K562 (cell line): ENCODE data around the gene COQ4. TPM values are rescaled to one million over a fixed set of nuclear protein-coding genes. Genes with fewer than 3 reads are reported as not detected.

Source experiments
- DNMT1 ChIP-seq: fragments of 450-650 bp; IDR thresholded peaks from 2 replicates; pipeline ENCODE4 v1.6.1; 2016; ENCODE audit warnings: antibody characterized with exemption, mild to moderate bottlenecking
- MCM2 ChIP-seq: fragments of 450-650 bp; IDR thresholded peaks from 2 replicates; pipeline ENCODE4 v1.6.1; 2017; ENCODE audit warnings: low read depth, mild to moderate bottlenecking
- POLR2AphosphoS2 ChIP-seq: IDR thresholded peaks from 2 replicates; pipeline ENCODE4 v1.6.1; 2012; ENCODE audit warnings: low read length, improper control_type of control experiment
- SETDB1 ChIP-seq: IDR thresholded peaks from one replicate; pipeline ENCODE4 v1.6.1; 2012; ENCODE audit warnings: low read length, control low read depth, inconsistent platforms
- SMAD2 ChIP-seq: fragments of 150-350 bp; IDR thresholded peaks from 2 replicates; pipeline ENCODE4 v1.6.1; 2014; ENCODE audit warnings: low read depth, mild to moderate bottlenecking, low read length
- ZNF133 ChIP-seq: fragments of 250-450 bp; sonication (Bioruptor Pico); IDR thresholded peaks from 2 replicates; pipeline ENCODE4 v1.4.0; 2020; ENCODE audit warnings: mild to moderate bottlenecking
- ZNF174 ChIP-seq: fragments of 250-450 bp; sonication (Bioruptor Pico); IDR thresholded peaks from 2 replicates; pipeline ENCODE4 v1.4.0; 2020; ENCODE audit warnings: mild to moderate bottlenecking
- ZNF445 ChIP-seq: fragments of 250-450 bp; sonication (Bioruptor Pico); IDR thresholded peaks from 2 replicates; pipeline ENCODE4 v1.4.0; 2020; ENCODE audit warnings: low read depth, mild to moderate bottlenecking, moderate library complexity
- polyA plus RNA-seq, 8 experiments: library from polyadenylated mRNA; depleted of rRNA in 4 of 8; stranded (reverse) in 5 of 8; unstranded in 3 of 8; fragments of >200 nt; fragmentation: Nextera tagmentation in 2 of 8; fragmentation: Illumina TruSeq in 1 of 8; extraction: Ambion mirVana in 2 of 8; extraction: Trizol in 1 of 8; gene quantifications; 2 replicates each; pipeline versions ENCODE4 v1.2.1 to v1.2.3, GENCODE V29; 2011 to 2014; ENCODE audit warnings: inconsistent platforms in 1 of 8, missing spikeins in 1 of 8
- total RNA-seq, 7 experiments: library from RNA; depleted of rRNA in 6 of 7; stranded (reverse); fragments of >200 nt in 6 of 7; fragmentation: Illumina TruSeq in 2 of 7; extraction: Trizol in 2 of 7; gene quantifications; 2 replicates each; pipeline versions ENCODE4 v1.2.1 to v1.2.3, GENCODE V29; 2011 to 2021; ENCODE audit warnings: low replicate concordance in 1 of 7
- TF ChIP-seq, protein P1 (sequence below): fragments of 450-650 bp; IDR thresholded peaks from 2 replicates; pipeline ENCODE4 v1.6.1; 2016; ENCODE audit warnings: low read depth
- TF ChIP-seq, protein P2 (sequence below), 2 experiments: fragments of 450-650 bp; formaldehyde crosslinking in 1 of 2; IDR thresholded peaks; 2 replicates each; pipeline versions ENCODE4 v1.4.0 to v1.6.1; 2014 to 2020; ENCODE audit warnings: mild to moderate bottlenecking in 2 of 2, borderline replicate concordance in 1 of 2, low read depth in 1 of 2

The COQ4 gene
- total and polyA plus RNA-seq, 9 of the 15 experiments (the other 6 are each of a cell fraction or from before 2014, with no cell fraction given) = 9.1 to 135 (median 67.2) TPM

GRCh38 chr9:128322404-128323211, at the start of gene COQ4, which contains the start of gene TRUB2 (continued):
- TF ChIP-seq, protein P1, sequence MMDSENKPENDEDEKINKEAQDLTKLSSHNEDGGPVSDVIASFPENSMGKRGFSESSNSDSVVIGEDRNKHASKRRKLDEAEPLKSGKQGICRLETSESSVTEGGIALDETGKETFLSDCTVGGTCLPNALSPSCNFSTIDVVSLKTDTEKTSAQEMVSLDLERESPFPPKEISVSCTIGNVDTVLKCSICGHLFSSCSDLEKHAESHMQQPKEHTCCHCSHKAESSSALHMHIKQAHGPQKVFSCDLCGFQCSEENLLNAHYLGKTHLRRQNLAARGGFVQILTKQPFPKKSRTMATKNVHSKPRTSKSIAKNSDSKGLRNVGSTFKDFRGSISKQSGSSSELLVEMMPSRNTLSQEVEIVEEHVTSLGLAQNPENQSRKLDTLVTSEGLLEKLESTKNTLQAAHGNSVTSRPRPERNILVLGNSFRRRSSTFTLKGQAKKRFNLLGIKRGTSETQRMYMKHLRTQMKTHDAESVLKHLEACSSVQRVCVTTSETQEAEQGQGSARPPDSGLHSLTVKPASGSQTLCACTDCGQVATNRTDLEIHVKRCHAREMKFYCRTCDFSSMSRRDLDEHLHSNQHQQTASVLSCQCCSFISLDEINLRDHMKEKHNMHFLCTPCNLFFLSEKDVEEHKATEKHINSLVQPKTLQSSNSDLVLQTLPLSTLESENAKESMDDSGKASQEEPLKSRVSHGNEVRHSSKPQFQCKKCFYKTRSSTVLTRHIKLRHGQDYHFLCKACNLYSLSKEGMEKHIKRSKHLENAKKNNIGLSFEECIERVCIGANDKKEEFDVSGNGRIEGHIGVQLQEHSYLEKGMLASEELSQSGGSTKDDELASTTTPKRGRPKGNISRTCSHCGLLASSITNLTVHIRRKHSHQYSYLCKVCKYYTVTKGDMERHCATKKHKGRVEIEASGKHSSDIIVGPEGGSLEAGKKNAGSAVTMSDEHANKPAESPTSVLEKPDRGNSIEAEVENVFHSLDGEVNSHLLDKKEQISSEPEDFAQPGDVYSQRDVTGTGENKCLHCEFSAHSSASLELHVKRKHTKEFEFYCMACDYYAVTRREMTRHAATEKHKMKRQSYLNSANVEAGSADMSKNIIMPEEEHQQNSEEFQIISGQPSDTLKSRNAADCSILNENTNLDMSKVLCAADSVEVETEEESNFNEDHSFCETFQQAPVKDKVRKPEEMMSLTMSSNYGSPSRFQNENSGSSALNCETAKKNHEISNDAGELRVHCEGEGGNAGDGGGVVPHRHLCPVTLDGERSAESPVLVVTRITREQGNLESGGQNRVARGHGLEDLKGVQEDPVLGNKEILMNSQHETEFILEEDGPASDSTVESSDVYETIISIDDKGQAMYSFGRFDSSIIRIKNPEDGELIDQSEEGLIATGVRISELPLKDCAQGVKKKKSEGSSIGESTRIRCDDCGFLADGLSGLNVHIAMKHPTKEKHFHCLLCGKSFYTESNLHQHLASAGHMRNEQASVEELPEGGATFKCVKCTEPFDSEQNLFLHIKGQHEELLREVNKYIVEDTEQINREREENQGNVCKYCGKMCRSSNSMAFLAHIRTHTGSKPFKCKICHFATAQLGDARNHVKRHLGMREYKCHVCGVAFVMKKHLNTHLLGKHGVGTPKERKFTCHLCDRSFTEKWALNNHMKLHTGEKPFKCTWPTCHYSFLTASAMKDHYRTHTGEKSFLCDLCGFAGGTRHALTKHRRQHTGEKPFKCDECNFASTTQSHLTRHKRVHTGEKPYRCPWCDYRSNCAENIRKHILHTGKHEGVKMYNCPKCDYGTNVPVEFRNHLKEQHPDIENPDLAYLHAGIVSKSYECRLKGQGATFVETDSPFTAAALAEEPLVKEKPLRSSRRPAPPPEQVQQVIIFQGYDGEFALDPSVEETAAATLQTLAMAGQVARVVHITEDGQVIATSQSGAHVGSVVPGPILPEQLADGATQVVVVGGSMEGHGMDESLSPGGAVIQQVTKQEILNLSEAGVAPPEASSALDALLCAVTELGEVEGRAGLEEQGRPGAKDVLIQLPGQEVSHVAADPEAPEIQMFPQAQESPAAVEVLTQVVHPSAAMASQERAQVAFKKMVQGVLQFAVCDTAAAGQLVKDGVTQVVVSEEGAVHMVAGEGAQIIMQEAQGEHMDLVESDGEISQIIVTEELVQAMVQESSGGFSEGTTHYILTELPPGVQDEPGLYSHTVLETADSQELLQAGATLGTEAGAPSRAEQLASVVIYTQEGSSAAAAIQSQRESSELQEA = no peak
- 0 out of 2 replicates have a peak, but pooled peaks have one; percentile 47 for TF ChIP-seq ZNF445 (CRISPR knock-in tag)
- TF ChIP-seq, protein P2, sequence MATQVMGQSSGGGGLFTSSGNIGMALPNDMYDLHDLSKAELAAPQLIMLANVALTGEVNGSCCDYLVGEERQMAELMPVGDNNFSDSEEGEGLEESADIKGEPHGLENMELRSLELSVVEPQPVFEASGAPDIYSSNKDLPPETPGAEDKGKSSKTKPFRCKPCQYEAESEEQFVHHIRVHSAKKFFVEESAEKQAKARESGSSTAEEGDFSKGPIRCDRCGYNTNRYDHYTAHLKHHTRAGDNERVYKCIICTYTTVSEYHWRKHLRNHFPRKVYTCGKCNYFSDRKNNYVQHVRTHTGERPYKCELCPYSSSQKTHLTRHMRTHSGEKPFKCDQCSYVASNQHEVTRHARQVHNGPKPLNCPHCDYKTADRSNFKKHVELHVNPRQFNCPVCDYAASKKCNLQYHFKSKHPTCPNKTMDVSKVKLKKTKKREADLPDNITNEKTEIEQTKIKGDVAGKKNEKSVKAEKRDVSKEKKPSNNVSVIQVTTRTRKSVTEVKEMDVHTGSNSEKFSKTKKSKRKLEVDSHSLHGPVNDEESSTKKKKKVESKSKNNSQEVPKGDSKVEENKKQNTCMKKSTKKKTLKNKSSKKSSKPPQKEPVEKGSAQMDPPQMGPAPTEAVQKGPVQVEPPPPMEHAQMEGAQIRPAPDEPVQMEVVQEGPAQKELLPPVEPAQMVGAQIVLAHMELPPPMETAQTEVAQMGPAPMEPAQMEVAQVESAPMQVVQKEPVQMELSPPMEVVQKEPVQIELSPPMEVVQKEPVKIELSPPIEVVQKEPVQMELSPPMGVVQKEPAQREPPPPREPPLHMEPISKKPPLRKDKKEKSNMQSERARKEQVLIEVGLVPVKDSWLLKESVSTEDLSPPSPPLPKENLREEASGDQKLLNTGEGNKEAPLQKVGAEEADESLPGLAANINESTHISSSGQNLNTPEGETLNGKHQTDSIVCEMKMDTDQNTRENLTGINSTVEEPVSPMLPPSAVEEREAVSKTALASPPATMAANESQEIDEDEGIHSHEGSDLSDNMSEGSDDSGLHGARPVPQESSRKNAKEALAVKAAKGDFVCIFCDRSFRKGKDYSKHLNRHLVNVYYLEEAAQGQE (IDR thresholded peaks at IDR 0.05; ENCODE audit: borderline replicate concordance) = no peak
- TF ChIP-seq, protein P2 (CRISPR knock-in tag; IDR thresholded peaks at IDR 0.05; ENCODE audit: low read depth) = peak; percentile 81
- TF ChIP-seq ZNF133 (CRISPR knock-in tag) = 0 out of 2 replicates have a peak, but pooled peaks have one; percentile 0
- peak; percentile 16 for TF ChIP-seq SETDB1
- TF ChIP-seq SMAD2 = no peak
- no peak for TF ChIP-seq MCM2
- TF ChIP-seq ZNF174 (CRISPR knock-in tag) = peak; percentile 73; the same call in 1 of the 2 replicates
- peak; percentile 74; the same call in 1 of the 2 replicates for TF ChIP-seq POLR2AphosphoS2
- no peak for TF ChIP-seq DNMT1
